Gastroesophageal sphincter (tissue), 3 donors: Measurements from ENCODE around the gene RAET1L.

Experiments used
- CTCF ChIP-seq, 4 experiments: fragments of 200-600 bp in 2 of 4; fragments of 450-650 bp in 2 of 4; sonication (generic) in 1 of 4; IDR thresholded peaks; one replicate each; pipeline ENCODE4 v1.5.1; 2017 to 2019; ENCODE audit warnings: antibody characterized with exemption in 4 of 4, mild to moderate bottlenecking in 2 of 4, moderate library complexity in 2 of 4
- EP300 ChIP-seq: sonication (generic); formaldehyde crosslinking; IDR thresholded peaks from one replicate; pipeline ENCODE4 v1.6.1; 2017; ENCODE audit warnings: antibody characterized with exemption, mild to moderate bottlenecking
- POLR2A ChIP-seq, 2 donors: fragments of 450-650 bp; IDR thresholded peaks; one replicate each; pipeline ENCODE4 v1.6.1; 2017; ENCODE audit warnings: antibody characterized with exemption in 2 of 2, mild to moderate bottlenecking in 2 of 2, moderate library complexity in 1 of 2

GRCh38 chr6:150029276-150029675 lies 3.9 kb upstream of the RAET1L start:
- TF ChIP-seq EP300: no peak
- TF ChIP-seq POLR2A (IDR thresholded peaks at IDR 0.05): no peak
- TF ChIP-seq CTCF (IDR thresholded peaks at IDR 0.05): no peak
